OCI-LY1 (cell line): Measurements from ENCODE around the gene KRTDAP.
"Not testable (repeated sequence)": the region's sequence is repeated elsewhere in the genome, so short reads cannot be mapped to it uniquely, and the experiment has no call there.

Source experiments
- CTCF ChIP-seq: fragments of 200-600 bp; sonication (generic), shearing (Covaris generic); IDR thresholded peaks from 2 replicates; pipeline ENCODE4 v1.5.1; 2017; ENCODE audit warnings: mild to moderate bottlenecking, antibody characterized with exemption, low read length, moderate library complexity, mixed read lengths
- EZH2 ChIP-seq: fragments of 200-600 bp; sonication (generic), shearing (Covaris generic); IDR thresholded peaks from 2 replicates; pipeline ENCODE4 v1.8.0; 2017; ENCODE audit warnings: borderline replicate concordance, mixed run types, mild to moderate bottlenecking, antibody characterized with exemption, low read length, moderate library complexity, mixed read lengths

GRCh38 chr19:35471075-35471474 is 19.2 kb downstream of the KRTDAP start:
- TF ChIP-seq CTCF, EZH2: not testable (repeated sequence)
